ENCODE data around the gene CLPTM1L. TPM values are rescaled to one million over a fixed set of nuclear protein-coding genes. Genes with fewer than 3 reads are reported as not detected.
A peak's percentile ranks its signal among the peaks of the same experiment; 100 is the strongest.
"Not testable (repeated sequence)": the region's sequence is repeated elsewhere in the genome, so short reads cannot be mapped to it uniquely, and the experiment has no call there.

Gene CLPTM1L
- total and polyA plus RNA-seq, 4 donors: 66.0 to 95.5 (median 71.8) TPM

DNA sequence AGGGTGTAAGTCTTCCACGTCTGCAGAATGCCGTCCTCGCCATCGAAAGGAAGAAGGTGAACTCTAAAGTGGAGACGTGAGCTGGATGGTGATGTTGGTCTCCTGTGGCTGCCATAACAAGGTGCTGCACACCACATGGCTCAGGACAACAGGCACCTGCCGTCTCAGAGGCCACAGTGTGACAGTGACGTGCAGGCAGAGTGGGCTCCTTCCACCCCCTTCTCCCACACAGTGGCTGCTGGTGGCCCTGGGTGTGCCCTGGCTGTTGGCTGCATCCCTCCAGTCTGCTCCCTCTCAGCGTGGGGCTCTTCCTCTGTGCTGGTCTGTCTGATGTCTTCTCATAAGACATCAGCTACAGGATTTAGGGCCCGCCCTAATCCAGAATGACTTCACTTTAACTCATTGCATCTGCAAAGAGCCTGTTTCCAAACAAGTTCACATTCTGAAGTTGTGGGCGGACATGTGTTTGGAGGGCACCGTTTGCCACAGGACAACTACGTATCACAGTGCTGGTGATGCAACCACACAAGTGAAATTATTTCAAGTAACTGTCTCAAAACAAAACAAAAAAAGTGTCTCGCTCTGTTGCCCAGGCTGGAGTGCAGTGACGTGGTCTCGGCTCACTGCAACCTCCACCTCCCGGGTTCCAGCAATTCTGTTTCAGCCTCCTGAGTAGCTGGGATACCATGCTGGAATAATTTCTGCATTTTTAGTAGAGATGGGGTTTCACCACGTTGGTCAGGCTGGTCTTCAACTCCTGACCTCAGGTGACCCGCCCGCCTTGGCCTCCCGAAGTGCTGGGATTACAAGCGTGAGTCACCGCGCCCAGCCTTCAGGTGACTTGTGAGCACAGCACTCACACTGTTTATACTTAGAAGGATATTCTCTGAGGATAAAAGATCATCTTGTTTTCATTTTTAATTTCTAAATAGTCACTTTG, 31.2 kb upstream of the CLPTM1L start:
- DNase-seq (peak in 1 of 2 donors; percentile 42), ATAC-seq (ENCODE audit: low FRiP score) (no peak)
- no peaks in the 10 kb centered on the region for H3K27me3 ChIP-seq (ENCODE audit: control insufficient read depth in 1 of 2, insufficient read depth in 2 of 2, low read length in 1 of 2)
- intact Hi-C loops (cut with DNase I): no loop called here
- no peaks in the 10 kb centered on the region for H3K9me3 ChIP-seq (ENCODE audit: control insufficient read depth, low read length)
- H3K4me3 ChIP-seq (ENCODE audit: low read length in 2 of 2): no peak overlapping the region
- no peak overlapping the region for H3K27ac ChIP-seq (ENCODE audit: low read depth in 1 of 2, low read length in 2 of 2)
- H3K4me1 ChIP-seq (ENCODE audit: control insufficient read depth in 1 of 2, insufficient read depth in 2 of 2, low read length in 2 of 2): no peaks in the 10 kb centered on the region
- H3K36me3 ChIP-seq (ENCODE audit: control insufficient read depth in 1 of 2, insufficient read depth in 2 of 2, low read length in 1 of 2): no peaks in the 10 kb centered on the region
- WGBS, 2 donors: 81 to 83% methylated on average over 23 of the region's 23 CpGs

DNA sequence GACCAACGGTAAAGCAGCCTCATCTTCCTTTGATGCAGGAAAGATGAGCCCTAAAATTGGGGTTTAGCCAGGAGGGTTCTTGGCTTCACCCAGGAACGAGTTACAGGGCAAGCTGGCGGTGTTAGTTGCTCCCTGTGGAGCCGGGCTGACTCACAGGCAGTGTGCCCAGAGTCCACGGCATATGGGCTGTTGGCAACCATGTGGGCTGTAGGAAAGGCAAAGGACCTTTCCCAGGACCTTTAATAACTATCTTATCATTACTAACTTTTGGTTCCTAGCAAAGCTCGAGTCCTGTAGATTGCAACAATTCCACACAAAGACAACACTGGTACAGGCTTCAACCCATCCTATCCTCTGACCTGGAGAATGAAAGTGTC, 29.8 kb upstream of the CLPTM1L start:
- Histone ChIP-seq H3K27me3 (ENCODE audit: control insufficient read depth in 1 of 2, insufficient read depth in 2 of 2, low read length in 1 of 2) (no peaks in the 10 kb centered on the region), H3K36me3 (ENCODE audit: control insufficient read depth in 1 of 2, insufficient read depth in 2 of 2, low read length in 1 of 2) (no peaks in the 10 kb centered on the region), H3K4me3 (ENCODE audit: low read length in 2 of 2) (no peak overlapping the region), H3K9me3 (ENCODE audit: control insufficient read depth, low read length) (no peaks in the 10 kb centered on the region), H3K4me1 (ENCODE audit: control insufficient read depth in 1 of 2, insufficient read depth in 2 of 2, low read length in 2 of 2) (no peaks in the 10 kb centered on the region), H3K27ac (ENCODE audit: low read depth in 1 of 2, low read length in 2 of 2) (no peak overlapping the region)
- intact Hi-C loops (cut with DNase I): no loop called here
- 28% methylated on average over 6 of the region's 6 CpGs for WGBS, 2 donors
- no peak for ATAC-seq (ENCODE audit: low FRiP score)
- peak in 1 of 2 donors; percentile 46 for DNase-seq

DNA sequence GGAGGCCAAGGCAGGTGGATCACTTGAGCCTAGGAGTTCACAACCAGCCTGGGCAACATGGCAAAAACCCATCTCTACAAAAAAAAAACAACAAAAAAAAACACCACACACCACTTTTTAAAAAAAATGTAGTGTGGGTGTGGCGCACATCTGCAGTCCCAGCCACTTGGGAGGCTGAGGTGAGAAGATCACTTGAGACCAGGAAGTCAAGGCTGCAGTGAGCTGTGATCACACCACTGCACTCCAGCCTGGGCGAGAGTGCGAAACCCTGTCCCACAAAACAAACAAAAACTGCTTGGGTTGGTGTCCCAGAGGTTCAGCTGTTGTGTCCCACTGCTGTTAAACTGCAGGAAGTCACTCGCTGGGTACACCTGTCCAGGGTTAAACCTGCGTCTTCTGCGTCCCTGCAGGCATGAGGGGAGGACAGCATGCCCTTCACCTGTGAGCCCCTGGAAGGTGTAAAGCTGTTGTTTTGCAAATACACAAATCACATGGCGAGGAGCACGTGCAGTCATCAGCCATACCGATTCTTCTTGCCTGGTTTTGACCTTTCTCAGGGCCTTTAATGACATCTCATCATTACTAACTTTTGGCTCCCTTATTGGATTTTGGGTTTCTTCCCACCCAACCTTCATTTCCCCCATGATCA, 29.3 kb upstream of the CLPTM1L start:
- Histone ChIP-seq H3K36me3 (ENCODE audit: control insufficient read depth in 1 of 2, insufficient read depth in 2 of 2, low read length in 1 of 2) (no peaks in the 10 kb centered on the region), H3K27ac (ENCODE audit: low read depth in 1 of 2, low read length in 2 of 2) (no peak overlapping the region), H3K9me3 (ENCODE audit: control insufficient read depth, low read length) (no peaks in the 10 kb centered on the region), H3K4me3 (ENCODE audit: low read length in 2 of 2) (no peak overlapping the region), H3K27me3 (ENCODE audit: control insufficient read depth in 1 of 2, insufficient read depth in 2 of 2, low read length in 1 of 2) (no peaks in the 10 kb centered on the region), H3K4me1 (ENCODE audit: control insufficient read depth in 1 of 2, insufficient read depth in 2 of 2, low read length in 2 of 2) (no peaks in the 10 kb centered on the region)
- 72% methylated on average over 9 of the region's 9 CpGs for WGBS, 2 donors
- intact Hi-C loops (cut with DNase I): no loop called here
- ATAC-seq (ENCODE audit: low FRiP score): no peak
- peak in 1 of 2 donors; percentile 27 for DNase-seq

DNA sequence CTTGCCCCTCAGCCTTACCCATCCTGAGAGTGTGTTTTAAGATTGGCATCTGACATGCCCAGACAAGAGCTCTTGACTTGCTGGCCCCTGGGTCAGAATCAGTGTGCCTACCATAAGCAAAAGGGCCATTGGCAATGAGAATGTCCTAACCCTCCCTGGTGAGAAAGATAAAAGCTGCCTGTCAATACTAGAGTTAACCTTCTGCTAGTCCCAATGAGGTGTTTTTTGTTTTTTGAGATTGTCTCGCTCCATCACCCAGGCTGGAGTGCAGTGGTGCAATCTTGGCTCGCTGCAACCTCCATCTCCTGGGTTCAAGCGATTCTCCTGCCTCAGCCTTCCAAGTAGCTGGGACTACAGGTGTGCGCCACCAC, 27.1 kb upstream of the CLPTM1L start:
- H3K4me3 ChIP-seq (ENCODE audit: low read length in 2 of 2); intact Hi-C loops (cut with DNase I); H3K27ac ChIP-seq (ENCODE audit: low read depth in 1 of 2, low read length in 2 of 2); H3K4me1 ChIP-seq (ENCODE audit: control insufficient read depth in 1 of 2, insufficient read depth in 2 of 2, low read length in 2 of 2); H3K36me3 ChIP-seq (ENCODE audit: control insufficient read depth in 1 of 2, insufficient read depth in 2 of 2, low read length in 1 of 2); H3K27me3 ChIP-seq (ENCODE audit: control insufficient read depth in 1 of 2, insufficient read depth in 2 of 2, low read length in 1 of 2); ATAC-seq (ENCODE audit: low FRiP score); H3K9me3 ChIP-seq (ENCODE audit: control insufficient read depth, low read length): not testable (repeated sequence)
- DNase-seq: peak in 1 of 2 donors; percentile 0
- 90 to 95% methylated on average over 4 of the region's 4 CpGs for WGBS, 2 donors

DNA sequence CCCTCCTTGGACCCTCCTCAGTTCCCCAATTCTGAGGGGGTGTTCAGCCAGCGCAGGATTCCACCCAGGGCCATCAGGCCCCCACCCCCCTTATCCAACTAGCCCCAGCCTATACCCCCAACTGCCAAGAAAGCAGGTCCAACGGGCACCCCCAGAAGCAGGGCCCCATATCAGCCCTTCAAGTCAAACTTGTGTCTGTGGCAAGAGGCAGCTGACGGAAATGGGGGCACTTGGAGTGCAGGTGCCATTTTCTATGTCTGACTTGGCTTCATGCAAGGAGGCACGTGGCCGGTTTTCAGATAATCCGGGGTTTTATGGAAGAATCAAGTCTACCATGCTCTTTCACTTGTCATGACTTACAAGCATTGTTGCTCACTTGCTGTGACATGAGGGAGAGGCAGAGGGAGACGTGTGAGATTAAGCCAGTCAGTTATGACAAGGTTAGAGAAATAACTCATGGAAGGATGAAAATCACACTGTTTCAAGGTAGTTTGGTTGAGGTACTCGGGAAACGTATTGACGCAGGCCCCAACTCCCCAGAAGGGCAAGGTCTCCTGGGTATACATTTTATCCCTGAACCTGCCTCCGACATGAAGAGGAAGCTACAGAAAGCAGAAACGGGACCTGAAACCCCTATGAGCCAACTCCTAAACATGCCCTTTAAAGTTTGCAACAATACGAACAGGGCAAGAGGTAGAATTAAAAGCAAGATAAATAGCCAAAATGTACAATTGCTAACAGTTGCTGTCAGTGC, 26.5 kb upstream of the CLPTM1L start:
- no peaks in the 10 kb centered on the region for H3K36me3 ChIP-seq (ENCODE audit: control insufficient read depth in 1 of 2, insufficient read depth in 2 of 2, low read length in 1 of 2)
- no peaks in the 10 kb centered on the region for H3K27me3 ChIP-seq (ENCODE audit: control insufficient read depth in 1 of 2, insufficient read depth in 2 of 2, low read length in 1 of 2)
- DNase-seq (peak in 1 of 2 donors; percentile 62), ATAC-seq (ENCODE audit: low FRiP score) (no peak)
- no peak overlapping the region for H3K4me3 ChIP-seq (ENCODE audit: low read length in 2 of 2)
- no peaks in the 10 kb centered on the region for H3K4me1 ChIP-seq (ENCODE audit: control insufficient read depth in 1 of 2, insufficient read depth in 2 of 2, low read length in 2 of 2)
- WGBS, 2 donors: 74 to 80% methylated on average over 13 of the region's 13 CpGs
- no peaks in the 10 kb centered on the region for H3K9me3 ChIP-seq (ENCODE audit: control insufficient read depth, low read length)
- intact Hi-C loops (cut with DNase I): no loop called here
- H3K27ac ChIP-seq (ENCODE audit: low read depth in 1 of 2, low read length in 2 of 2): no peak overlapping the region

DNA sequence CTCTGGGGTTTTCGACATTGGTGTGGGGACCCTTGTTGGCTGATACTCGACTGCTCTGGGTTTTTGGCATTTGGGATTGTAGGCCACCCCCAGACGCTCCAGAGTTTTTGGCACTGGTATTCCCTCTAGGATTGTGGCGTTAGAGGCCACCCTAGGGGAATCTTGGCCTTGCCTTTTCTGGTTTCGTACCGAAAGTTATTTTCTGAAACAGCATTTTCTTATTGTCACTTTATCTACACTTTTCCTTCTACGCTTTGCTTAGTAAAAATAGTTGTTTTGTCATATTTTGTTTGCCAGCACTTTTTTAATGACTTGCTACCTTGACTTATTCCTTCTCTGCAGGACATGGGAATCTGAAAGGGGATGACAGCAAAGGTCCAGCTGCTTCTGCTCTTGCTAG, 25.1 kb upstream of the CLPTM1L start:
- intact Hi-C loops (cut with DNase I): no loop called here
- H3K4me3 ChIP-seq (ENCODE audit: low read length in 2 of 2): no peak overlapping the region
- no peaks in the 10 kb centered on the region for H3K9me3 ChIP-seq (ENCODE audit: control insufficient read depth, low read length)
- ATAC-seq (ENCODE audit: low FRiP score) (no peak), DNase-seq (no peak)
- H3K4me1 ChIP-seq (ENCODE audit: control insufficient read depth in 1 of 2, insufficient read depth in 2 of 2, low read length in 2 of 2): no peaks in the 10 kb centered on the region
- 68 to 71% methylated on average over 7 of the region's 7 CpGs for WGBS, 2 donors
- no peaks in the 10 kb centered on the region for H3K36me3 ChIP-seq (ENCODE audit: control insufficient read depth in 1 of 2, insufficient read depth in 2 of 2, low read length in 1 of 2)
- no peaks in the 10 kb centered on the region for H3K27me3 ChIP-seq (ENCODE audit: control insufficient read depth in 1 of 2, insufficient read depth in 2 of 2, low read length in 1 of 2)
- no peak overlapping the region for H3K27ac ChIP-seq (ENCODE audit: low read depth in 1 of 2, low read length in 2 of 2)

DNA sequence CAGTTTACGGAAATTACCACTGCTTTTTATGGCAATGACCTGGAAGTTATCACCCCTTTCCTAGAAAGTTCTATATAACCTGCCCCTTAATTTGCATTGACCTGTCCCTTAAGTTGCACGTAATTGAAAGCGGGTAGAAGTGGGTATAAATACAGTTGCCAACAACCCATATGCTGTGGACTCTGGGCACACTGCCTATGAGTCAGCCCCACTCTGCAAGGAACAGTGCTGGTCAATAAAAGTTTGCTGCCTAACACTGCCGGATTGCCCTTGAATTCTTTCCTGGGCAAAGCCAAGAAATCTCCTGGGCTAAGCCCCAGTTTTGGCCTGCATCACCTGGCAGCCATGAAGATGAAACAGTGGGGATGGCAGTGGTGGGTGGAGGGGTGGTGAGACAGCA, 23.9 kb upstream of the CLPTM1L start:
- intact Hi-C loops (cut with DNase I): no loop called here

DNA sequence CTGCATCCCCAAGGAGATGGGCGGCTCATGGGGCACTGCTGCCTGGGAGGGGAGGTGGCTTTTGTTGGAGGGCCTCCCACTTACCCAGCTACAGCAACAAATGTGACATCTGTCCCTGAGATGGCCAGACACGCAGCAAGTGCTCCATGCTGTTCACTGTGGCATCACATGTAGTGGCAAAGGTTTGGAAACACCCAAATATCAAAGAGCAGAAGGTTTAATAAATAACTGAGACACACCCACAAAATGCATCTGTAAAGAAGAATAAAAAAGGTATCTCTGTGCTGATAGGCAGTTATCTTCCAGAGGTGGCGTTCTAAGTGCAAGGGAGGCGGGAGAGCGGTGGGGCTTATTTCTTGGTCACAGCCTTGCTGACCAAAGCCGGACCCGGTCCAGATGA, 23.3 kb upstream of the CLPTM1L start:
- H3K4me3 ChIP-seq (ENCODE audit: low read length in 2 of 2): no peak overlapping the region
- H3K27me3 ChIP-seq (ENCODE audit: control insufficient read depth in 1 of 2, insufficient read depth in 2 of 2, low read length in 1 of 2): no peaks in the 10 kb centered on the region
- peak in 1 of 2 donors; percentile 36 for DNase-seq

More for the DNA sequence above, 23.9 kb upstream of the CLPTM1L start:
- 77 to 79% methylated on average over 4 of the region's 4 CpGs for WGBS, 2 donors
- no peaks in the 10 kb centered on the region for H3K36me3 ChIP-seq (ENCODE audit: control insufficient read depth in 1 of 2, insufficient read depth in 2 of 2, low read length in 1 of 2)
- H3K4me1 ChIP-seq (ENCODE audit: control insufficient read depth in 1 of 2, insufficient read depth in 2 of 2, low read length in 2 of 2): no peaks in the 10 kb centered on the region
- ATAC-seq (ENCODE audit: low FRiP score): no peak
- peak in 1 of 2 donors; percentile 0 for DNase-seq
- no peak overlapping the region for H3K27ac ChIP-seq (ENCODE audit: low read depth in 1 of 2, low read length in 2 of 2)
- H3K9me3 ChIP-seq (ENCODE audit: control insufficient read depth, low read length): no peaks in the 10 kb centered on the region
- no peak overlapping the region for H3K4me3 ChIP-seq (ENCODE audit: low read length in 2 of 2)
- H3K27me3 ChIP-seq (ENCODE audit: control insufficient read depth in 1 of 2, insufficient read depth in 2 of 2, low read length in 1 of 2): no peaks in the 10 kb centered on the region

More for the DNA sequence above, 23.3 kb upstream of the CLPTM1L start:
- H3K9me3 ChIP-seq (ENCODE audit: control insufficient read depth, low read length): no peaks in the 10 kb centered on the region
- H3K27ac ChIP-seq (ENCODE audit: low read depth in 1 of 2, low read length in 2 of 2): no peak overlapping the region
- no peaks in the 10 kb centered on the region for H3K36me3 ChIP-seq (ENCODE audit: control insufficient read depth in 1 of 2, insufficient read depth in 2 of 2, low read length in 1 of 2)
- ATAC-seq (ENCODE audit: low FRiP score): no peak
- no peaks in the 10 kb centered on the region for H3K4me1 ChIP-seq (ENCODE audit: control insufficient read depth in 1 of 2, insufficient read depth in 2 of 2, low read length in 2 of 2)
- intact Hi-C loops (cut with DNase I): no loop called here
- WGBS, 2 donors: 81 to 82% methylated on average over 7 of the region's 7 CpGs
